Stimulated activated CD8-positive, alpha-beta memory T cell treated with anti-CD3 and anti-CD28 coated beads, Interleukin-2, amount 100 ng/mL, for 1 hour (primary cell): ENCODE measurements around the gene FHL2.

Experiments
- DNase-seq, 2 donors: peaks; one replicate each; pipeline ENCODE4 v3.0.0-alpha.2; 2020; ENCODE audit warnings: low read depth in 2 of 2

The FHL2 gene

DNA sequence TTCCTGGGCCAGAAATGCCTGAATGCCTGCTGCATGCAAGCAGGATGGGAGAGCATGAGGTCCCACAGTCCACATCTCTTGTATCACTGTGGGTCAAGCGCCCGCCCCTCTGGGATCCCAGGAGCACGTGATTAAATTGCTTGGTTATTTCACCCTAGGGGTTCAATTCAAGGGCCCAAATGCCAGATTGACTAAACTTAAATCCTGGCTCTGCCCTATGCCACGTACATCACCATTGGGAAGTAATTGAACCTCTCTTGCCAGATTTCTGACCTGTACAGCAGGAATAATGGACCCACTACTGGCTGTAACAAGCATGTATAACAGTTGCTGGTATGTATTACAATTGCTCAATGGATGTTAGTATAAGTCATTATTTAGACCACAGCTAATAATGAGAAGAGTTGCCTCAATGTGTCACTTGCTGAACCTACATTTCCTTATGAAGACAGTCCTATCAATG, 19.9 kb downstream of the FHL2 start:
- DNase-seq = no peak

DNA sequence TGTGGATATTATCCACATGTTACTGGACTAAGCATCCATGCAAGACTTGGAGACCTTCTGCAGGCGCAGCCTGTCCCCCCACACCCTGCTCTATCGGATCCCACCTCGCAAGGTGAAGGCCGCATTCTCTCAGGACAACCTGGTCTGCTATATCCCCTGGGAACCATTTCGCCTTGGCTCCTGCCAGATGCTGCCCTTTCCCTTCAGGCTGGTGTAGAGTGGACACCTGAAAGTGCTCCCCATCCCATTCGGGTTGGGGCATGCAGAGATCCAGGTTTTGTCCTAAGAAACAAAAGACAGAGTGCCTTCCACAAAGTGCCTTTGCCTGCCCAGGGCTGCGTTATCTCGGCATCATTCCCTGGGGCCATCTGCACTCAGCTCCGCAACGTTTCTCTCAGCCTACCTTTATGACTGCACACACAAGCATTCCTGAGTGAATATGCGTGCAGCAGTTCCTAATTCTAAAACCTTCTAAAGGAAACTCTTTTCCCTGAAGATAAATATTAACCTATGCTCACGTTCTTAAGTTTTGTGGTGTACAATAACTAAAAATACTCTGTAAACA, 20.5 kb downstream of the FHL2 start:
- no peak for DNase-seq

DNA sequence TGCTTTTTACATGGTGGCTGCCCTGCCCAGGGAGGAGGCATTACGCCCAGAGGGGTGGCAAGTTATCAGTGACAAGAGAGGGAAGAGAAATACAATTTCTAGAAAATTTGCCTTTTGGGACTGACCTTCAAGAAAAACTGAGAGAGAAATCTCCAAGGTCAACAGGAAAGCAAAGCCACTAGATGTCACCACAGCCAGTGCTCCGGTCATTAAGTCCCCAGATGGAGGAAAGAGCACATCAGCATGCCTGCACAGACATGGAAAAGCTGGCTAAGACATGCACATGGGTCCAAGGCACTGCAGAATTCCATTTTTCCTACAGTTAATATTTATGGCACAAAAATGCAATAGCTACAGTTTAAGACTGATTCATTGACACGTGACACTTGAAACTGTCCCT, 21.0 kb downstream of the FHL2 start:
- DNase-seq = no peak

DNA sequence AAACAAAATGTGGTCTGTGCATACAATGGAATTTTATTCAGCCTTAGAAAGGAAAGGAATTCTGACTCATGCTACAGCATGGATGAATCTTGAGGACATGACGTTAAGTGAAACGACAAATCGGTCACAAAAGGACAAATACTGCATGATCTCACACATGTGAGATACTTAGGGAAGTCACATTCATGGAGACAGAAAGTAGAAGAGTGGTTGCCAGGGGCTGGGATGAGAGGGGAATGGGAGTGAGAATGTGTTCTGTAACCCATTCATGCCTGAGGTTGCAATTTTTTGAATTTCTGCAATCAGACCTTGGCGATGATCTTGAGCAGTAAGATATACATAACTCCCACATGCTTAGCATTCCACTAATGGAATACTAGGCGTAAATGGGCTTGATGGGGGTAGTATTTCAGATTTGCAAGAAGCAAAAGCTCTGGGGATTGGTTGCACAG, 22.0 kb downstream of the FHL2 start:
- DNase-seq = no peak

DNA sequence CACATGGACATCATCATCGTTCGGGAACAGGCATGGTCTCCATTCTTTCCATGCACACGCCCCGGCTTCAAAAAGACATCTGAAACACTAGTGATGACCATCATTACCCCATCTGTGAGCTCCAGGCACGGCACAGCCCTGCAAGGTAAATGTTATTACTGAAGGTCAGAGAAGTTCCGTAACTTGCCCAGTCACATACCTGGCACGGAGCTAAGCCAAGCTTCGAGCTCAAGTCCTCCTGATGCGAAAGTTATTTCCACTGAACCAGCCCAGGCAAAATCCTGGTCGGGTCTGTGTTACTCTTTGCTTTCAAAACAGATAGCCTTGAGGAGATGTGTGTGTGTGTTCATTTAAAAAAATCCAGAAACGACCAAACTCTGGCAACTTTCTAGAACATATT, 22.8 kb downstream of the FHL2 start:
- no peak for DNase-seq

DNA sequence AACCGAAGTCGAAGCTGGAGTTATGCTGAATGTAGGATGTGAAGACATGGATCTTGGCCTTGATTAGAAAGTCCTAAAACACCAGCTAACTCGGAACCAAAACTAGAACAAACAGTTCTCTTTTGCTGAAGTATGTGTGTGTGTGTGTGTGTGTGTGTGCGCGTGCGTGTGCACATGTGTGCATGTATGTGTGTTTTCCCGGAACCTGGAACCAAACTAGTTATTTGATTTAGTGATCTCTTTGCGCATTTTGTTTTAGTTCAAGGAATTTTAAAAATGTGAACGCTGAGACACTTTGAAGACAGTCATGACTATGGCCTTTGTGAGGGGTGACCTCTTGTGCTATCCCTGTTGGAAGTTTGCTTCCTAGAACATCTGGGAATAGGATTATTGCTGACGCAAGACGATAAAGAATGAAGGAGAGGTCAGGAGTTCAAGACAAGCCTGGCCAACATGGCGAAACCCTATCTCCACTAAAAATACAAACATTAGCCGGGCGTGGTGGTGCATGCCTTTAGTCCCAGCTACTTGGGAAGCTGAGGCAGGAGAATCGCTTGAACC, 23.8 kb downstream of the FHL2 start:
- no peak for DNase-seq

DNA sequence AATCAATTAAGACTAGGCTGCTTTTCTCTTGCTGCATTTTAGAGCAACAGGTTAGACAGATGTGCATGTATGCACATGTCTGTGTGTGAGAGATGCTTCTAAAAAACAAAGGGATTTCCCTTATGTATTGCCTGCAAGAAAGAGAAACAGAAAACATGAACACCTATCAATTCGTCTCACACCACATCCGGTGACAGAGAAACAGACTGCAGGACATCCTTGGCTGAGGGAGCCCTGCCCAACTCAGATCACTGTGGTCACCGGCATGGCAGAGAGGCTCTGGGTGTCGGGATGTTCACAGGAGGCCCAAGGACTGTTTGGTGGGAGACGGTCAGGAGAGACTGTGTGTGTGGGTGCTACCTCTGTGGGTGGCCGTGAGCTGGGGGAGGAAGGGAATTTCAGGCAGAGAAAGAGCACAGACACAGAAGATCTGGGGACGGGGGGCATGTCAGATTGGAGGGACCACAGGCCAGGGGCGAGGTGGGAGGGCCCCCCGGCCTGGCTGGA, 24.9 kb downstream of the FHL2 start:
- DNase-seq = no peak

DNA sequence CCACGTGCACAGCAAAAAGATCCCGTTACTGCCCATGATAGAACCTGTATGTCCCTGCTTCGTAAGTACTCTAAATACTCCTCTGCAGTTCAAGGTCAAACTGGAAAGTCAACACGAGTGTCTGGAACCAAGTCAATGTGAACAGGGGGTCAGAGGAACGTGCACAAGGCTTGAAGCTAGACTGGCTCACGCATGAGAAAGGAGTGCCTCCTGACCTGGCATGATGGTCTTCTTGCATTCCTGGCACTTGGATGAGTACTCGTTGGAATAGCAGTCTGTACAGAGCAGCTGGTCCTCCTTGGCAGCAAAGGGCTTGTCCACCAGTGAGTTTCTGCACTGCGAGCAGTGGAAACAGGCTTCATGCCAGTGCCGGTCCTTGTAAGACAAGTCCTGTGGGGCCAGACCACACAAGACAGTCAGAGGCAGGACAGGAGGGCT, 25.5 kb downstream of the FHL2 start:
- DNase-seq = no peak

DNA sequence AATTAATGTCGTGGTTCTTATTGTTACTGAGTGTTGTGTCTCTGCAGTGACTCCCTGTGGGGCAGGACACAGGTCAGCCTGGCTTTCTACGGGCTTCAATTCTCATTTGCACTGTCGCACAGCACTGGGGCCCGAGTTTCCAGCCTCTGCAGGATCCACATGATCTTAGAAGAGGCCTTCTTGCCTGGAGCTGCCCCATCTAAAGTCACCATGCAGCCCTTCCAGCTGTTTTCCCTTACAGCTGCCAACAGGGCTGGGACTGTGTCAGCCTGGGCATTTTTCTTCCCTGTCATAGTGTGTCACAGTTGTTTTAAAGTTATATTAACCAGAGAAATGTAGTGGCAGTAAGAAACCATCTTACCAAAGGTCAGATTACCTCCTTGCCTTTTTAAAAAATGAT, 27.0 kb downstream of the FHL2 start:
- DNase-seq = no peak

DNA sequence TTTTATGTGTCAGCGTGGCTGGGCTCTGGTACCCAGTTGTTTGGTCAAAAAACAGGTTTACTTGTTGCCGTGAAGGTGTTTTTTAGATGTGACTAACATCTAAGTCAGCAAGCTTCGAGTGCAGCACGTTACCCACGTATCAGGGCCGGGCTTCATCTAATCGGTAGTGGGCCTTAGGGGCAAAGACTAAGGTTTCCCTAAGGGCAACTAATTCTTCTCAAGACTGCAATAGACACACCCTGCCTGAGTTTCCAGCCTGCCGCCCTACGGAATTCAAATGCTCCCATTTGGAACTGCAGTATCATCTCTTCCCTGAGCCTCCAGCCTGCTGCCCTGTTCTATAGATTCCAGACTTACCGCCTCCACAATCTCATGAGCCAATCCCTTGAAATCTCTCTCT, 27.7 kb downstream of the FHL2 start:
- DNase-seq = no peak

DNA sequence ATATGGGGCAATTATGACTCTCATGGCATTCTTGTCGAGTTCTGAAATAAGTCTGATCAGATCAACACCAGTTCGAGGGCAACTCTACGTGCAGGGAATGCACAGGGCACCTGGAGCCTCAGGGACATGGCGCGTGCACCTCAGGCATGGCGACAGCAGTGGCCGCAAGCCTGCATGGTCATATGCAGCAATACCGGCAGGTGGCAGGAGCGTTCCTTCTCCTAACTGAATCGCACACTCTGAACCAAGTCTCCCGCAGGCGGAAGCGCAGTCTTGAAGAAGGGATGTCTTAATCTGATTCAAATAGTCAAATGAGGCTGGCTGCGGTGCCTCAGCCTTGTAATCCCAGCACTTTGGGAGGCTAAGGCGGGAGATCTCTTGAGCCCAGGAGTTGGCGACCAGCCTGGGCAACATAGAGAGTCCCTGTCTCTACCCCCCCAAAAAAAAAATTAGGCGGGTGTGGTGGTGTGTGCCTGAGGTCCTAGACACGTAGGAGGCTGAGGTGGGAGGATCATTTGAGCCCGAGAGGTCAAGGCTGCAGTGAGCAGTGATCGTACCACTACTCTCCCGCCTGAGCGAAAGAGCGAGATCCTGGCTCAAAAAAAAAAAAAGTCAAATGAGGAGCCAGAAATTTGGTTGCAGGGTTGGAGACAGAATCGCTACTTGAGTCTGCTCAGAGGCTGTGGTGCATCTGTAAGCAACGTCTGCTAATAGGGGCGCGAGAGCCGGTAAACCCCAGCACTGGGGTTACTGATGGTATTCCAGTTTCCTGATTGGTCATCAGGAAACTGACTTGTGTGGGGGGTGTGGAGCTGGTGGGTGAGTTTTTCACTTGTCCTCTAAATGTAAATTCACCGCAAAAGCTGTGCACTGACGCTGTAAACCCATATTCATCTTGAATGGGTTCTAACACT, 28.8 kb downstream of the FHL2 start:
- DNase-seq = peak; percentile 64 to 68

DNA sequence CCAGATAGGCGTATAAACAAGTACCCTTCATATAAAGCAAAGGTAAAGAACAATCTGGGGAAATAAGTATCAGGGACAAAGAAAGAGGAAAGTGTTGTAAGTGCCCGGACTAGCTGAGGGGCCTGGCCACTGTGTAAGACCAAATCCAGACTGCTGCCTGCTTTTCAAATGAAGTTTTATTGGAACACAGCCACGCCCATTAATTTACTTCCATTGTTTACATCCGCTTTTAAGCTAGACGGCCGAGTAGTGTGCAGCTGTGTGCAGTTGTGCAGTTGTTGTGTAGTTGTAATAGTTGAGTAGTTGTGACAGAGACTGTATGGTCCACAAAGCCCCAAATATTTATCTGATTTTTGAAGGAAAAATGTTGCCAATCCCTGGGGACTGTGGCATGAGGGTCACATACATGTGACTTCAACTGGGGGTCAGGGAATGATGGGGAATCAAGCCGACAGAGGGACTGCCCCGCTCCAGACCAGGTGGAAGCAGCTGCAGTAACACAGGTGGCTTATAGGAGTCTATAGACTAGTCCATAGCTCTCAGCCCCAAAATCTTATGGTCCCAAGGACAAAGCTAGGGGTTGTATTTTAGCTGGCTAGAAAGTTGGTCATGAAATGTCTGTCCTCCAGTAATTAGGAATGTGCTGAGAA, 30.0 kb downstream of the FHL2 start:
- DNase-seq = no peak

DNA sequence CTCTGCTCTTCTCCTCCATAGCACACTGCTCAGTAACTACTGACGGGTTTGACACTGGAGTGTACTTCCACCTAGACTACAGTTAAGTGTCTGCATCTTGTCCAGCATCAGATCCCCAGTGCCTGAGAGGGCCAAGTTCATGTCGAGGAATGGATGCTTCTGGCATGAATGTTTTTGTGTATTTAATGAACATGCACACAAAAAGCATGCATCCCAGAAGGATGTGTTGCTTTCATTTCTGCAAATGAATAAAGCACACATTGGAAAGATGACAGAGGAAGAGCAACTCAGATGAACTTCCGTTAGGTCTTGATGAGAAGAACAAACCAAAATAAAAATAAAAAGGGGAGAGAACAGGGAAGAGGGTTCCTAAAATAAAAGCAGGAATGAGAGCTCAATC, 33.6 kb downstream of the FHL2 start:
- DNase-seq = no peak

DNA sequence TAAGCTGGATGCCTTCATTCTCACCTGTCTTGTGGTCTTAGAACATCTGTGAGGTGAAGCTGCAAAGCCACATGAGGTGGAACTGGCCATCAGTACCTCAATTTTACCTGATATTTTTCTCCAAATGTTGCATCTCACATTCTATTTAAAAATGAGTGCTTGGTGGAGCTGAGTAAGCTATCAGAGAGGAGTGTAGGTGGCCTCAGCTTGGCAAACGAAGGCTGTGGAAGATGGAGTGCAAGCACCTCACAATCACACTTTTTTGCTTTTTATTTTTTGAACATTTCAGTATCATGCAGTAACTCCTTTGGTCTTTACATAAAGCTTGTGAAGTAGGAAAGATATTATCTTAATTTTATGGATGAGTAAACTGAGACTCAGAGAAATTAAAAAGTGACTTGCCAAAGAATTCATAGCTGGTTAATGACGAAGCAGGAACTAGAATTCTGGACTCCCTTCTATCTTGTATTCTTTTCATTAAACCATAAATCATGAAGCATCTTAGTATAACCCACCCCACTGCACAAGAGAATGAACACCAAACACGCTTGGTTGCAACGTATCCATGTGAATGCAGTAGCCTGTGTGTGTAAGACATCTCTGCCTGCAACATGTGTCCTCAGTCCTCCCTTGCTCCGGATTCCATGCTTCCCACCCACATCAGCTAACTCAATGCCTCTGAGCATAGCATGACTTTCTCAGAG, 34.3 kb downstream of the FHL2 start:
- no peak for DNase-seq

DNA sequence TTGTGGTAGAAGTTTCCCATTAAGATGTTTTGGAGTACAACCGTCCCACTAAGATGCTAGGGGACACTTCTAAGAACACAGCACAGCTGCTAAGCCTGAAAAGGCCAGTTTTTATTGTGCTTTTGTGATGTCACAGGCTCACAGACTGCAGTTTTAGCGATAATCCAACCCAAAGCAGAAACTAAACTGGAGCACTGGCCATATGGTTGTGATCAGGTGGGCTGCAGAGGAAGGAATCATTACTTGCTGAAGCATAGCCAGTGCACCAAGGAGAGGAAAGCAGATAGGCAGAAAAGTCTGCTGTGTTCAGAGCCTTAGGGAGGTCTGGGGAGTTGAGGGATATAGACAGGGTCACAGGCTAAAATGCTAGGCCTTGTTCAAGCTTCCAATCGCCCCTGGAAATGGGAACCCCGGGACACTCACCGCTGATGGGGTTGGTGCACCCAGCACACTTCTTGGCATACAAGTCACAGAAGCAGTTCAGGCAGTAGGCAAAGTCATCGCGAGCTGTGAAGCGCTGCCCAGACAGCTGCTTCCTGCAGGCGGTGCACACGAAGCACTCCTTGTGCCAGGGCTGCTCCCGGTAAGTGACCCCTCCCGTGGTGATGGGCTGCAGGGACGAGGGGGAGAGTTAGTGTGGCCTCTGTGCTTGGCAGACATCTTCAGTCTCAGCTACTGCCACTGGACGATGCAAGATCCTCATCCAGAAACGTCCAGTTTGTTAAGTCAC, 35.8 kb downstream of the FHL2 start:
- DNase-seq = no peak

DNA sequence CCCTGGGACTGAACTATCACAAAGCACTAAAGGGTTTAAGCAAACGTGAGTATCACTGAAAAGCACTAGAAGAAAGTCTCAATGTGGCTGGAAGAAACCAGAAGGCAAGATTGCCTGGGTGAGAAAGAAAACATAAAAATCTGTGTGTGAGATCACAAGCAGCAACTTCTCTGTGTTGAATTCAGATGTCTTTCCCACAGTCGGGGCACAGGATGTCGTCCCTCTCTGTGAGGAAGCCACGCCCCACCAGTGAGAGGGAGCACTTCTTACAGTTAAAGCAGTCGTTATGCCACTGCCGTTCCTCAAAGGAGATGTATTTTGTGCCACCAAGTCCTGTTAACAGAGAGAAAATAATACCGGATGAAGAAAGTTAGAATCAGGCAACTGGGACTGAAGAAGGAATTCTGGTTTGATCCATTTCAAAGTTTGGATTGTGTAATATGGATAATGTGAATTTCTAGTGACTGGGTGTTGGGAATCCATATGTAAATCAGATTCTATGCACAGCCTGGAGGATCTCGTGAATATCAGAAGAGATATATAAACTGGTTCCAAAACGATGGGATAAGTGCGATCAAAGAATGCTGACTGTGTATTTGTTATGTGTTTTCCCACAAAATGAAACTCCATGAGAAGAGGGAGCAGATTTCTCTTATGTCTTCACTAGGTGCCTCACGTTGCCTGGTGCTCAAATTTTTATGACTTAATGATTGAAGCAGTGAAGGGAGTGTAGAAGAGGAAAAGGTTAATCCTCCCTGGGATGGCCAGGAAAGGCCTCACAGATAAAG, 37.6 kb downstream of the FHL2 start:
- no peak for DNase-seq

DNA sequence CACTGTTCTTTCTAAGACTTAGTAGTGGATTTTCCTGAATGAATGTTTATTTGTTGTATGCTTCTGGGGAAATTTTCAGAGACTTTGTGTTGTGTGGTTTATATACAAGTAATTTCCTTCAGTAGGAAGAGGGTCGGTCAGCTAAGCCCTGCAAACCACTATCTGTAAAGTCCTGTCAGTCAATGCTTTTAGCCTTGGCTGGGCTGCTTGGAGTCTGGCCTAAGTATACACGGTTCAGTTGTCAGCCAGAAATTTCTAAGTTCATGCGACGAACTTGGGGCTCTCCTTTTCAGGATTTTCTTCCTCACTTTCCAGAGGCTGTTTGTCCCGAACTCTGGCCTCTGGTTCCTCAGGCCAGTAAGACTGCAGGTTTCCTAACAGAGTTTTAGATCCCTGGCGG, 40.3 kb downstream of the FHL2 start:
- no peak for DNase-seq

DNA sequence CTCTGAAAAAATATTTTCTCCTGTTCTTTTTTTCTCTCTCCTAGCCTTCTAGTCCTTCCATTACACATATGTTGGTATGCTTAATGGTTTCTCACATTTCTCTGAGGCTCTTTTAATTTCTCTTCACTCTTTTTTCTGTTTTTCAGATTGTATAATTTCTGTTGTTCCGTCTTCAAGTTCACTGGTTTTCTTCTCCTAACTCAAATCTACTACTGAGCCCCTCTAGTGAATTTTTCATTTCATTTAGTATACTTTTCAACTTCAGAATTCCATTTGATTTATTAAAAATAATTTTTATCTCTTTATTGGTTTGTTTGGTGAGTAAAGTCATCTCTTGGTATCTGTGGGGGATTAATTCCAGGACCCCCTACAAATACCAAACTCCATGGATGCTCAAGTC, 41.7 kb downstream of the FHL2 start:
- no peak for DNase-seq

DNA sequence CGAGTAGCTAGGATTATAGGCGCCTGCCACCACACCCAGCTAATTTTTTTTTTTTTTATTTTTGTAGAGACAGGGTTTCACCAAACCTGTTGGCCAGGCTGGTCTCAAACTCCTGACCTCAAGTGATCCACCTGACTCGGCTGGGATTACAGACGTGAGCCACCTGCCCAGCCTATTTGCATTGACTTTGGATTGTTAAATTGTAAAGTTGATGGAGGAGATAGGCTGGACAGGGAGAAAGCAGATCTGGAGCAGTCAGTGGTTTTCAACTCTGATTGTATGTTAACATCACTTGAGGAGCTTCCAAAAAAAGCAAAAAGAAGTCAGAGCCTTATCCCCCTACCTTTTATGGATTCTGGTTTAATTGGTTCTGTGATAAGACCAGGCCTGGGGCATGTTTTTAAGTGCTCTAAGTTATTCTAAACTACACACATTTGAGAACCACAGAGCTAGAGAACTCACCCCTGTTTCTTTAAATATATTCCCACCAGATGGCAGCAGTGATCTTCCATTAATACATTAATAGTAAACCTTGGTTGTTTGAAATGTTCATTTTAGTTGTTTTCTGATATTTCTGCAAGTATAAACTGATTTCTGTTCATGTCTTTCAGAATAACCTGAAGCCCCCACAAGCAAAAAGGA, 54.0 kb downstream of the FHL2 start:
- no peak for DNase-seq

DNA sequence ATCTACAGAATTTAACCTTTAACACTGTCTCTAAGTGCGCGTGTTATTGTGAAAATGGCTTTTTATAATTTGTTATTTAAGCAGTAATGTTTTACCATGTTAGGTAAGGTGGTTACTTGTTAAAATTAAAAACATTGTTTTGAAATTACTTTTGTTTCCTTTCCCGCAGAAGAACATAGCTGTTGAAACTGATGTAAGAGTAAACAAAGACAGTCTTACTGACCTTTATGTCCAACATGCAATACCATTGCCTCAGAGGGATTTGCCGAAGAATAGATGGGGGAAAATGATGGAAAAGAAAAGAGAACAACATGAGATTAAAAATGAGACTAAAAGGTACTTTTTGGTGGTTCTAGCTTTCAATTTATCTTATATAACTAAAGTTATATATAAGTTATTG, 59.4 kb downstream of the FHL2 start:
- DNase-seq = no peak
